Trophoblast cell (in vitro differentiated cells and primary cell): ENCODE measurements around the gene ASTL.
"Not testable (repeated sequence)": the region's sequence is repeated elsewhere in the genome, so short reads cannot be mapped to it uniquely, and the experiment has no call there.

Experiments used
- DNase-seq, 2 donors: peaks; one replicate each; pipeline ENCODE4 v3.0.0-alpha.2; 2016
- H2AFZ ChIP-seq: 2 replicates; pipeline ENCODE4 v1.6.1; 2013; ENCODE audit warnings: low read length, moderate library complexity, mild to moderate bottlenecking; ENCODE audit not compliant: insufficient read depth, poor library complexity
- H2AK5ac ChIP-seq: 2 replicates; pipeline ENCODE4 v1.6.1; 2013; ENCODE audit warnings: mild to moderate bottlenecking, low read length
- H2BK120ac ChIP-seq: 2 replicates; pipeline ENCODE4 v1.6.1; 2013; ENCODE audit warnings: low read length, mild to moderate bottlenecking, moderate library complexity; ENCODE audit not compliant: insufficient read depth, poor library complexity
- H2BK12ac ChIP-seq: 2 replicates; pipeline ENCODE4 v1.6.1; 2013; ENCODE audit warnings: mild to moderate bottlenecking, low read length, moderate library complexity
- H2BK5ac ChIP-seq: 2 replicates; pipeline ENCODE4 v1.6.1; 2013; ENCODE audit warnings: low read length, low read depth, moderate library complexity, mild to moderate bottlenecking; ENCODE audit not compliant: poor library complexity
- H3K14ac ChIP-seq: 2 replicates; pipeline ENCODE4 v1.6.1; 2013; ENCODE audit warnings: mild to moderate bottlenecking, low read length
- H3K18ac ChIP-seq: 2 replicates; pipeline ENCODE4 v1.6.1; 2013; ENCODE audit warnings: mild to moderate bottlenecking, low read length
- H3K23ac ChIP-seq: 2 replicates; pipeline ENCODE4 v1.6.1; 2013; ENCODE audit warnings: low read length
- H3K27ac ChIP-seq: 2 replicates; pipeline ENCODE4 v1.5.1; 2013; ENCODE audit warnings: low read depth, mild to moderate bottlenecking, inconsistent platforms, low read length, moderate library complexity
- H3K27me3 ChIP-seq: 2 replicates; pipeline ENCODE4 v1.6.1; 2013; ENCODE audit warnings: inconsistent platforms, mild to moderate bottlenecking, low read length, moderate library complexity; ENCODE audit not compliant: insufficient read depth
- H3K36me3 ChIP-seq, 2 experiments: 1 replicate in 1 of 2; 2 replicates in 1 of 2; pipeline ENCODE4 v1.6.1; 2013; ENCODE audit warnings: low read length in 2 of 2, mild to moderate bottlenecking in 2 of 2, moderate library complexity in 1 of 2; ENCODE audit not compliant: insufficient read depth in 2 of 2, control insufficient read depth in 1 of 2
- H3K4ac ChIP-seq: 2 replicates; pipeline ENCODE4 v1.6.1; 2013; ENCODE audit warnings: low read depth, mild to moderate bottlenecking, low read length, moderate library complexity
- H3K4me1 ChIP-seq, 2 experiments: 1 replicate in 1 of 2; 2 replicates in 1 of 2; pipeline ENCODE4 v1.6.1; 2013; ENCODE audit warnings: low read length in 2 of 2, mild to moderate bottlenecking in 2 of 2, moderate library complexity in 1 of 2; ENCODE audit not compliant: insufficient read depth in 2 of 2, control insufficient read depth in 1 of 2
- H3K4me2 ChIP-seq: 2 replicates; pipeline ENCODE4 v1.6.1; 2013; ENCODE audit warnings: inconsistent platforms, mild to moderate bottlenecking, low read length, moderate library complexity
- H3K4me3 ChIP-seq: 2 replicates; pipeline ENCODE4 v1.5.1; 2013; ENCODE audit warnings: mild to moderate bottlenecking, low read depth, low read length, inconsistent platforms
- H3K79me1 ChIP-seq: one replicate; pipeline ENCODE4 v1.6.1; 2013; ENCODE audit warnings: low read length
- H3K79me2 ChIP-seq: 2 replicates; pipeline ENCODE4 v1.6.1; 2013; ENCODE audit warnings: low read length, mild to moderate bottlenecking; ENCODE audit not compliant: control insufficient read depth, insufficient read depth, poor library complexity
- H3K9ac ChIP-seq: 2 replicates; pipeline ENCODE4 v1.6.1; 2013; ENCODE audit warnings: mild to moderate bottlenecking, low read length
- H3K9me3 ChIP-seq: 2 replicates; pipeline ENCODE4 v1.6.1; 2013; ENCODE audit warnings: low read depth, mild to moderate bottlenecking, control low read depth, inconsistent platforms, low read length; ENCODE audit not compliant: insufficient read depth
- H4K12ac ChIP-seq: 2 replicates; pipeline ENCODE4 v1.6.1; 2013; ENCODE audit warnings: low read depth, mild to moderate bottlenecking, low read length, moderate library complexity
- H4K8ac ChIP-seq: 2 replicates; pipeline ENCODE4 v1.6.1; 2013; ENCODE audit warnings: low read depth, mild to moderate bottlenecking, low read length, moderate library complexity
- H4K91ac ChIP-seq: one replicate; pipeline ENCODE4 v1.6.1; 2013; ENCODE audit warnings: low read depth, mild to moderate bottlenecking, low read length, moderate library complexity
- WGBS: extraction: QIAGEN DNeasy Blood & Tissue Kit; methylation state at CpG from one replicate; pipeline ENCODE4 v1.1.7; 2013; ENCODE audit warnings: missing lambda C conversion rate; ENCODE audit not compliant: insufficient read length, insufficient coverage; ENCODE audit errors: extremely low coverage; 5-methylcytosine and 5-hydroxymethylcytosine counted together

ASTL gene

DNA sequence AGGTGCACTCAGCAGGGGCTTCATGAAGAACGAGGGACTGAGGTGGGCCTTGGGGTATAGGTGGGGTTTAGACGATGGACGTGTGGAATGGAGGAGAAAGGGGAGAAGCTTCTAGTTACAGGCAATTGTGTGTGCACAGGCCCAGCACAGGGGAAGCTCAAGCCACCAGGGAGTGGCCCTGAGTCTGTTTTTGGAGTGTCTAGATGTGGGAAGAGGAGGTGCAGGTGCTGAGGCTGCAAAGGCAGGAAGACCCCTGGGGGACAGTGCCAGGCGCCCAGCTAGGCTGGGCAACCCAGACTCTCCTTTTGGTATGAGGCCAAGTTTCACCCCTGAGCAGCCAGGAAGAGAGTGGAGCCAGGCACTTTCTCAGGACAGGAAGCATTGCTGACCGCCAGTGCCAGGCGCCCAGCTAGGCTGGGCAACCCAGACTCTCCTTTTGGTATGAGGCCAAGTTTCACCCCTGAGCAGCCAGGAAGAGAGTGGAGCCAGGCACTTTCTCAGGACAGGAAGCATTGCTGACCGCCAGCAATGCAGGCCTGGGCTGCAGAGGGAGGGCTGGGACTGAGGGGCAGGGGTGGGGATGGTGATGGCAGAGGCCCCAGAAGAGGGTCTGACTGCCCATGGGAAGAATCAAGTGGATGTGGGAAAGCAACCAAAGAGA, 53.3 kb downstream of the ASTL start:
- not testable (repeated sequence) for H4K12ac ChIP-seq, H2BK120ac ChIP-seq, H3K9ac ChIP-seq, H3K23ac ChIP-seq, H2AFZ ChIP-seq, H2BK12ac ChIP-seq, H3K4ac ChIP-seq, H3K36me3 ChIP-seq, DNase-seq, H3K18ac ChIP-seq, H3K9me3 ChIP-seq, H4K91ac ChIP-seq, H3K27me3 ChIP-seq, H2BK5ac ChIP-seq, H3K4me2 ChIP-seq, H3K27ac ChIP-seq, H3K4me1 ChIP-seq, H4K8ac ChIP-seq, H3K79me2 ChIP-seq, H2AK5ac ChIP-seq, H3K14ac ChIP-seq, H3K79me1 ChIP-seq, H3K4me3 ChIP-seq
- WGBS = 100% methylated on average over 3 of the region's 7 CpGs

DNA sequence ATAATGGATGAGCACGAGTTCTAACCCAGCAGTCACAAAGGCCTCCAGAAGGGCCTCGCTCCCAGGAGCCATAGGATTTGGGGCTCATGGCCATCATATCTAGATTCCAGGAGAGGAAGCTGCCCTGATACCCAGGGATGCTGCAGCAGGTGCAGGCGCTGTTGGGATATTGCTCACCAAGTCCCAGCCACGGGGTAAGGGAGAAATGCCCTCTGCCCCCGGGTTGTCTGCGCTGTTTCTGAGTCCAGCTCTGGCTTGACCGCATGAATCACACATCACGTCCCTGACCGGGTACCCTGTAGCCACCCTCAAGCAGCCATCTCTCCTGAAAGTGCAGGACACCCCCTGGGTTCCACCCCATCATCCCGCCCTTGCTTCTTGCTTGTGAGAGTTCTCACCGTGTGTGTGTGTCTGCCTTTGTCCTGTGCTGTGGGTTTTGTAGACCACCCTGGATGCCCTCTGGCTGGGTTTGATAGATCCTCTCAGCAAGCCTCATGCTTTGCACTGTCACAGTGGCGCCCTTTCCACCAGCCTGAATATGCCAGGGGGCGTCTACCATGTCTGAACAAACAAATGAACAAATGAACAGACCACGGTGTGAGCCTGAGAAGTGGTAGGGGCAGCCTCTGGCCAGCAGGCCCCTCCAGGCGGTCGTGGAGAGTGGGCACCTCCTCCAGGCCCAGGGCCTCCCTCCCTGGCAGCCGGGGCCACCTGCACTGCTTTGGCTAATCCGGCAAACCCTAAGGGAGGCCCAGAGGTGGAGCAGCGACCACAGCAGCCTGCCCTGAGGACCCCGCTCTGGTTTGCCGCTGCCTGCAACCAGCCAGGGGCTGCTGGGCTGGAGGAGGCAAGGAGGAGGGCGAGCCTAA, 54.1 kb downstream of the ASTL start:
- no CpG with 5 or more reads among the region's 22 CpGs for WGBS
- no peak overlapping the region for H3K18ac ChIP-seq
- DNase-seq = no peak
- H3K23ac ChIP-seq = no peak overlapping the region
- no peak overlapping the region for H4K8ac ChIP-seq
- H2BK120ac ChIP-seq = no peak overlapping the region
- H2BK5ac ChIP-seq = no peak overlapping the region
- H3K27me3 ChIP-seq = no peaks in the 10 kb centered on the region
- no peak overlapping the region for H3K27ac ChIP-seq
- no peak overlapping the region for H2BK12ac ChIP-seq
- H3K36me3 ChIP-seq = no peaks in the 10 kb centered on the region
- no peak overlapping the region for H3K4ac ChIP-seq
- no peak overlapping the region for H4K91ac ChIP-seq
- no peaks in the 10 kb centered on the region for H3K4me1 ChIP-seq
- H4K12ac ChIP-seq = no peak overlapping the region
- H2AK5ac ChIP-seq = no peak overlapping the region
- no peak overlapping the region for H3K9ac ChIP-seq
- H3K79me2 ChIP-seq = no peaks in the 10 kb centered on the region
- no peak overlapping the region for H3K4me3 ChIP-seq
- no peaks in the 10 kb centered on the region for H3K79me1 ChIP-seq
- no peaks in the 10 kb centered on the region for H3K9me3 ChIP-seq
- H3K14ac ChIP-seq = no peak overlapping the region
- H3K4me2 ChIP-seq = no peak overlapping the region
- no peak overlapping the region for H2AFZ ChIP-seq

DNA sequence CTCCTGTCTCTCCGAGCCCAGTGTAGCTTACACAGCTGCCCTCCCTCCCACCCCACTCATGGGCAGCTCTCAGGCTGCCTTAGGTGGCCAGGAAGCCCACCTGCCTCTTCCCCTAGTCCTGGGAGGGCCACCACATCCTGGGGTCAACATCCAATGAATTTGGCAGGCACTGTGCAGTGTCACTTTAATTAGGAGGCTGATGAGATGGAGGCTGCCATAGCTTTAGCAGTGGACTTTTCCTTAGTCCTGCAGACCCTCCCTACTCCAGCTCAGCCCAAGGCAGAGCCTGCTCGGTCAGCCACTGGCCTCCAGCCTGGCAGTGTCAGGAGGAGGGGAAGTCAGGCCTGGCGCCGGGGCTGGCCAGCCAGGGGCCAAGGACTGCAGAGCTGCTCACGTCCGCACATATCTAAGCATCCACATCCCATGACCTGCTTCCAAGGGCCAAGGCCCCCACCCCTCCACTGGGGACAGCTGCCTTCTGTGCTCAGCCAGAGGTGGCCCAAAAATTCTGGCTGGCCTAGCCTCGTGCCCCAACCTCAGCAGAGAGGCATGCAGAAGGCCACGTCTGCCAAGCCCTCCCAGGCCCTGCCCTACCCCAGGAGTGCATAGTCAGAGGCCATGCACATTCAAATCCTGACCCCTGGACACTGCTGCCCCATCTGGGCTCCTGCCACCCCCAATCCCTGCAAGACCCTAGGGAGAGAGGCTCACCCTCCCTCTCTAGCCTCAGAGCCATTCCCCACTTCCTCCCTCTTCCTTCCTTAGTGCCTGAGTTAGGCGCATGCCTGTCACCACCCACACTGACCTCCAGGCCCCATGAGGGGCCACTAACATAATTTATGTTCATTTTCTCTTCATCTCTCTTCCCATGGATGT, 55.0 kb downstream of the ASTL start:
- H2AFZ ChIP-seq = no peak overlapping the region
- no peaks in the 10 kb centered on the region for H3K79me2 ChIP-seq
- H3K9ac ChIP-seq = no peak overlapping the region
- H3K79me1 ChIP-seq = no peaks in the 10 kb centered on the region
- H2BK12ac ChIP-seq = no peak overlapping the region
- no peaks in the 10 kb centered on the region for H3K4me1 ChIP-seq
- no peak overlapping the region for H2BK120ac ChIP-seq
- H3K27ac ChIP-seq = no peak overlapping the region
- no peak overlapping the region for H4K8ac ChIP-seq
- no peaks in the 10 kb centered on the region for H3K9me3 ChIP-seq
- no peak overlapping the region for H3K18ac ChIP-seq
- H3K4me2 ChIP-seq = no peak overlapping the region
- no peak overlapping the region for H2BK5ac ChIP-seq
- no CpG with 5 or more reads among the region's 9 CpGs for WGBS
- no peak overlapping the region for H4K12ac ChIP-seq
- H3K4ac ChIP-seq = no peak overlapping the region
- H3K14ac ChIP-seq = no peak overlapping the region
- no peak overlapping the region for H4K91ac ChIP-seq
- no peak overlapping the region for H3K23ac ChIP-seq
- DNase-seq = no peak
- H2AK5ac ChIP-seq = no peak overlapping the region
- H3K27me3 ChIP-seq = no peaks in the 10 kb centered on the region
- H3K4me3 ChIP-seq = no peak overlapping the region
- no peaks in the 10 kb centered on the region for H3K36me3 ChIP-seq

DNA sequence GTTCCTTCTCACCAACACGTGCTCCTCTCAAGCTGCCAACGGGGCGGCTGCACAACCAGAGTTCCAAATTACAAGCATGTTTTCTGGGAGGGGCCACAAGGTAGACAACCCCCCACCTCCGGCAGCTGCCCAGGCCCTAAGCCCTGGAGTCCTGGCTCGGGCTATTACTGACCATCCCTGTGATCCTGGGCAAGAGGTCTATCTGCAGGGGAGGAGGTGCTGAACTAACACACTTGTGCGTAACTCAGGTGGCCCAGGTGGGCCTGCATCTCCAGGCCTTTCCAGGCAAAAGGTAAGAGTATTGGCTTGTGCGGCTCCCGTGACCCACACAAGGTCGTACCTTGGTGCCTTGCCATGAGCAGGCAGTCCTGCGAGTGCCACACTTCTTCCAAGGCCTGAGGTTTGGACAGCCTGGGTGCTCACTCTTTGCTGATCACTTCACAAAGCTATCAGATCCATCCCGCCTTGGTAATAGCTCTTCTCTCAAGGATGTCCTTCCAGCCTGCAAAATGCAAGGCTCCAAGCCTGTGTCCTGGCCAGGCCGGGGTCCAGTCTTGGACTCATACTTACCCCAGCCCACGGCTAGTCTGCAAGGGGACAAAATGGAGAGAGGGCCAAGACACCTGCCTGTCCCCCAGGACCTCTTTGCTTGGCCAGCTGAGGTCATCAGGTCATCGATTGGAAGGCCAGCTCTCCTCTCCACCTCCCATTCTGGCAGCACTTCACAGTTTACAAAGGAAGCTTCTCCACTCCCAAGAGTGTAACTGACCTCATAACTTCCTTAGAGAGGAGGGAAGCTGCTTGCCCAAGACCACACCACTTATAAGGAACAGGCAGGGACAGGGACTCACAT, 55.9 kb downstream of the ASTL start:
- H3K4me3 ChIP-seq = no peak overlapping the region
- H4K91ac ChIP-seq = no peak overlapping the region
- H3K27ac ChIP-seq = no peak overlapping the region
- H3K23ac ChIP-seq = no peak overlapping the region
- no peak overlapping the region for H2BK120ac ChIP-seq
- H3K36me3 ChIP-seq = no peaks in the 10 kb centered on the region
- H3K4me2 ChIP-seq = no peak overlapping the region
- H4K8ac ChIP-seq = no peak overlapping the region
- H3K14ac ChIP-seq = no peak overlapping the region
- no peak overlapping the region for H2BK5ac ChIP-seq
- no peak for DNase-seq
- no peaks in the 10 kb centered on the region for H3K9me3 ChIP-seq
- no peak overlapping the region for H3K4ac ChIP-seq
- no peak overlapping the region for H2BK12ac ChIP-seq
- no CpG with 5 or more reads among the region's 14 CpGs for WGBS
- no peak overlapping the region for H3K18ac ChIP-seq
- no peaks in the 10 kb centered on the region for H3K79me2 ChIP-seq
- H3K9ac ChIP-seq = no peak overlapping the region
- no peaks in the 10 kb centered on the region for H3K4me1 ChIP-seq
- no peak overlapping the region for H2AK5ac ChIP-seq
- no peak overlapping the region for H4K12ac ChIP-seq
- H3K27me3 ChIP-seq = no peaks in the 10 kb centered on the region
- H3K79me1 ChIP-seq = no peaks in the 10 kb centered on the region
- H2AFZ ChIP-seq = no peak overlapping the region
